Subcutaneous adipose tissue (tissue), 4 donors: ENCODE measurements around the gene MRPL53. TPM values are rescaled to one million over a fixed set of nuclear protein-coding genes. Genes with fewer than 3 reads are reported as not detected.

Experiments used
- total RNA-seq, 4 donors: library from RNA; depleted of rRNA; stranded (reverse); fragments of >200 nt; gene quantifications; one replicate each; pipeline ENCODE4 v1.1.0, GENCODE V29; 2016
- TF ChIP-seq, protein P1 (sequence below): fragments of 450-650 bp; IDR thresholded peaks from one replicate; pipeline ENCODE4 v1.5.1; 2016; ENCODE audit warnings: low read depth, mild to moderate bottlenecking, control low read depth, antibody characterized with exemption, moderate library complexity

Gene MRPL53
- total RNA-seq, 4 donors from 2014 or later: 31.3 to 41.8 (median 33.5) TPM

DNA sequence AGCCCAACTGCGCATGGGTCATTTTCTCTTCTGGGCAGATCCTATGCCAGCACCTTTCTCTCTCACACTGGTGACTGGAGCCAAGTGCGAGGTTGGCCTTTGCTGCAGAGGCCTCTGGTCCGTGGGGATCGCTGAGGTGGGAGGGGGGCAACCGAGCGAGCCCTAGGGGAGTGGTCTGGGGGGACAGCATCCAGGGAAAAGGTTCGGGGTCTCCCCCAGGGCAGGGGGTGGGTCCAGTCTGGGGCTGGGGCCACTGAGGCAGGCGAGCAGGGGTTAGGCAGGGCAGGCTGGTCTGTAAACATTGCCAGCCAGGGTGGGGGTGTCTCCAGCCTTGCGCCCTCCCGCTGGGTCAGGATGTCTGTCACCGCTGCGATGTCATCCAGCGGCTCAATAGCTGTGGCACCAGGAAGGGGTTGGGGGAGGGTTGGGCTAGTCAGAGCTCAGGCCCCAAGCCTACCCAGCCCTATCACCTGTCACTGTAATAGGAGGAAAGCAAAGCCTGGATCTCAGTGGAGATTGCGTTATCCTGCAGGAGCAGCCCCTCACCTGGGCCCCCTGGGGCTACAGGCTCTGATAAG is 46.2 kb downstream of the MRPL53 start:
- TF ChIP-seq, protein P1, sequence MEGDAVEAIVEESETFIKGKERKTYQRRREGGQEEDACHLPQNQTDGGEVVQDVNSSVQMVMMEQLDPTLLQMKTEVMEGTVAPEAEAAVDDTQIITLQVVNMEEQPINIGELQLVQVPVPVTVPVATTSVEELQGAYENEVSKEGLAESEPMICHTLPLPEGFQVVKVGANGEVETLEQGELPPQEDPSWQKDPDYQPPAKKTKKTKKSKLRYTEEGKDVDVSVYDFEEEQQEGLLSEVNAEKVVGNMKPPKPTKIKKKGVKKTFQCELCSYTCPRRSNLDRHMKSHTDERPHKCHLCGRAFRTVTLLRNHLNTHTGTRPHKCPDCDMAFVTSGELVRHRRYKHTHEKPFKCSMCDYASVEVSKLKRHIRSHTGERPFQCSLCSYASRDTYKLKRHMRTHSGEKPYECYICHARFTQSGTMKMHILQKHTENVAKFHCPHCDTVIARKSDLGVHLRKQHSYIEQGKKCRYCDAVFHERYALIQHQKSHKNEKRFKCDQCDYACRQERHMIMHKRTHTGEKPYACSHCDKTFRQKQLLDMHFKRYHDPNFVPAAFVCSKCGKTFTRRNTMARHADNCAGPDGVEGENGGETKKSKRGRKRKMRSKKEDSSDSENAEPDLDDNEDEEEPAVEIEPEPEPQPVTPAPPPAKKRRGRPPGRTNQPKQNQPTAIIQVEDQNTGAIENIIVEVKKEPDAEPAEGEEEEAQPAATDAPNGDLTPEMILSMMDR: no peak

DNA sequence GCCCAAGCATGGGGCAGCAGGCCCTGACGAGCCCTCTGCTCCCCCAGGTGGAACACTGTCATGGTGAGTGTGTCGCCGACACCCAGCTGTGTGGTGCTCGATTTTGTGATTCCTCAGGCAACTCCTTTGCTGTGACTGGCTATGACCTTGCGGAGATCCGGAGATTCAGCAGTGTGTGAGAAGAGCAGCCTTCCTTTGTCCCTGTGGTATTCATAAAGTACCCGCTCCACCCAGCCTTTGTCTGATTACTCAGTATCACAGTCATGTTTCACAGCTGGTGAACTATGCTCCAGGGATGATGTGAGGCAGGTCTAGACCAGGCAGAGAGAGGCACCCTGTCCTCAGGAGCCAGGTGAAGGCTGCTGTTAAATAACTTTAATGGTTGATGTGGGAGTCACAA is 47.0 kb downstream of the MRPL53 start:
- TF ChIP-seq, protein P1: no peak

DNA sequence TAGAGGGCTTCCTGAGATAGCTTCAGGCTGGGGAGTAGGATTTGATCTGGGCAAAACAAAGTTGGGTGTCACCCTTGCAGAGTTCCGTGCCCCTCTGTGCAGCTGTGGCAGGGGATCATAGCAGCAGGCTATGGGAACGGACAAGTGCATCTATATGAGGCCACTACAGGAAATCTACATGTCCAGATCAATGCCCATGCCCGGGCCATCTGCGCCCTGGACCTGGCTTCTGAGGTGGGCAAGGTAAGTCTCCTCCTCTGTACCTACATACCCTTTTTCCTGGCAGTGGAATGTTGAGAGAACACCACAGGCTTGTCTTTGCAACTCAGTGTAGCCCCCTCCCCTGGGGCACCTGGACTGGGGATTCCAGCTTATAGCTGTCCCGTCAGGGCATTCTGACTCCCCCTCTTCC is 47.5 kb downstream of the MRPL53 start:
- TF ChIP-seq, protein P1: no peak

DNA sequence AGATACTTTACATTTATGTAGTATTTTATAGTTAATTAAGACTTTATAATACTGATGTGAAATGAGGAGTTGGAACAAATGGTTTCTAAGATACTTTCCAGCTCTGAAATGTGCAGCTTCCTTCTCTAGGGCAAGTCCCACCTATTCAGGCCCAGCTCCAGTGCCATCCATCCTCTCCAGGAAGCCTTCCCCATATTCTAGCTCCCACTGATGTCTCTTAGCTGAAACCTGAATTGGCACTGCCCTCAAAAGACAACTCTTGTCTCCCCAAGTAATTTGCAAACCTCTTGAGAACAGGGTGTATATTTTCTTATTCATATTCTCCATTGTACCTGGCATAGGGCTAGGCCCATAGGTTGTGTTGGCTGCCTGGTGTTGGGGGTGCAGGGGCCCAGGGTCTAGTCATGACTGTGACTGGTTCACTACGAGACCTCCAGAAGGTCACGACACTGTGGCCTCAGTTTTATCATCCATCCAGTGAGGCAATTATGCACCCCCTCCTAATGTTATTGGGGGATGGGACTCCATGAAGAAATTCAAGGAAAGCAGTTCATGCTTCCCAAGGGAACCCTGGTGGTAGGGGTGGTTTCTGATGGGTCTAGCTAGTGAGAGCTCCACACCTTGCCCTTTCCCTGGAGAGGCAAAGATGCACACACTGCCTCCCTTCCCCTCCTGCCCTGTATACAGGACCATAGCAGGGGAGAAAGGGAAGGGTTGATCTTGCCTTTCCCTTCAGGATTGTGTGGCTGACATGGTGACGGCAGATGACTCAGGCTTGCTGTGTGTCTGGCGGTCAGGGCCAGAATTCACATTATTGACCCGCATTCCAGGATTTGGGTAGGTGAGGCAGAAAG is 48.1 kb downstream of the MRPL53 start:
- TF ChIP-seq, protein P1: no peak

DNA sequence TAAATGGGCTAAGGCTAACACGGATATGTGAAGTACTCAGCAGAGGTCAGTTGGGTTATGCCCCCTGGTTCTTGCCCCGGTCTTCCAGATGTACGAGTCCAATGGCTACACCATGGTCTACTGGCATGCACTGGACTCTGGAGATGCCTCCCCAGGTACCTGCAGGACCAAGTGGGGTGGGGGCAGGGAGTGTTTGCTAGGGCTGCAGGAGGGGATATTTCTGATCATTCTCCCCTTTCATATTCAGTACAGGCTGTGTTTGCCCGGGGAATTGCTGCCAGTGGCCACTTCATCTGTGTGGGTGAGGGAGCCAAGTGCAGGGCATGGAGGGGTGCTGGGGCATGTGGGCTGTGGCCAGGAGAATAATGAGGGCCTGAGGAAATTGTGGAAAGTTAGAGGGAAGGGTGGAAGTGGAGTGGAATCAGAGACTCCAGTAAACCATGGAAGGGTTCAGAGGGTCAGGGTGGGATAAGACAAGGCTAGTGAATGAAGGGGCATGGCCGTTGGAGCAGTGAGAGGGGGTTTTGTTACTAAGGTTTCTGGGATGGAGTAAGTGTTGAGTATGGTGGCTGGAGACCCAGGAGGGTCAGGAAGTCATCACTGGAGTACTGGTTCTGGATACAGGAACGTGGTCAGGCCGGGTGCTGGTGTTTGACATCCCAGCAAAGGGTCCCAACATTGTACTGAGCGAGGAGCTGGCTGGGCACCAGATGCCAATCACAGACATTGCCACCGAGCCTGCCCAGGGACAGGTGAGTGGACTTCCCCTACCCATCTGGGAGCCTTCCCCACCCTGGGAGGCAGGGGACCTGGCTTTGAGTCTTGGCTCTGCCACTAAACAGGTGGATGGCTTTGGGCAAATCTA is 49.0 kb downstream of the MRPL53 start:
- TF ChIP-seq, protein P1: no peak

Other genes with a start within 250 kb of the MRPL53 start
- gene SLC4A5, start 129.3 kb downstream of the MRPL53 start, total RNA-seq: 1 to 10 TPM; 2.2 to 8.7 (median 5.1) TPM
- gene DCTN1, start 92.4 kb downstream of the MRPL53 start, total RNA-seq: 100 to 1,000 TPM in 2 of 4 donors, 10 to 100 TPM in 2; 78.7 to 131 (median 100) TPM
- gene C2orf81, start 51.1 kb downstream of the MRPL53 start, total RNA-seq: 1 to 10 TPM in 1 of 4 donors, under 1 TPM in 1, not detected in 2; 0.88 to 1.4 TPM
- 1 to 10 TPM; 2.1 to 8.1 (median 5.8) TPM for gene WDR54, start 51.0 kb downstream of the MRPL53 start, total RNA-seq
- gene RTKN, start 30.7 kb downstream of the MRPL53 start, total RNA-seq: 10 to 100 TPM in 1 of 4 donors, 1 to 10 TPM in 3; 1.8 to 11.2 (median 8.2) TPM
- 10 to 100 TPM in 2 of 4 donors, 1 to 10 TPM in 1, under 1 TPM in 1; 0.65 to 29.4 (median 12.4) TPM for gene INO80B, start 17.6 kb downstream of the MRPL53 start, total RNA-seq
- gene WBP1, start 14.2 kb downstream of the MRPL53 start, total RNA-seq: 10 to 100 TPM; 18.9 to 55.3 (median 47.8) TPM
- gene MOGS, start 7.3 kb downstream of the MRPL53 start, total RNA-seq: 10 to 100 TPM; 16.5 to 41.3 (median 29.0) TPM
- 10 to 100 TPM; 10.4 to 30.0 (median 16.8) TPM for gene CCDC142, start 10.3 kb upstream of the MRPL53 start, total RNA-seq
- gene TTC31, start 10.4 kb upstream of the MRPL53 start, total RNA-seq: 10 to 100 TPM; 13.0 to 34.9 (median 25.5) TPM
- gene LBX2, start 26.9 kb upstream of the MRPL53 start, total RNA-seq: 1 to 10 TPM in 3 of 4 donors, not detected in 1; 2.9 to 4.4 (median 4.1) TPM
- gene PCGF1, start 35.0 kb upstream of the MRPL53 start, total RNA-seq: 10 to 100 TPM in 2 of 4 donors, 1 to 10 TPM in 2; 6.4 to 17.8 (median 10.8) TPM
- not detected for gene TLX2, start 41.8 kb upstream of the MRPL53 start, total RNA-seq
- not detected for gene DQX1, start 53.6 kb upstream of the MRPL53 start, total RNA-seq
- 100 to 1,000 TPM in 3 of 4 donors, 10 to 100 TPM in 1; 96.9 to 109 (median 102) TPM for gene AUP1, start 57.0 kb upstream of the MRPL53 start, total RNA-seq
- gene HTRA2, start 57.3 kb upstream of the MRPL53 start, total RNA-seq: 10 to 100 TPM; 15.2 to 43.8 (median 42.9) TPM
- 10 to 100 TPM in 2 of 4 donors, 1 to 10 TPM in 2; 5.2 to 22.4 (median 9.2) TPM for gene LOXL3, start 81.3 kb upstream of the MRPL53 start, total RNA-seq
- gene DOK1, start 82.0 kb upstream of the MRPL53 start, total RNA-seq: 10 to 100 TPM; 11.1 to 50.2 (median 42.7) TPM
- gene M1AP, start 175.7 kb upstream of the MRPL53 start, total RNA-seq: 1 to 10 TPM in 3 of 4 donors, under 1 TPM in 1; 0.33 to 3.9 (median 2.0) TPM
- 1 to 10 TPM; 3.4 to 8.5 (median 3.6) TPM for gene SEMA4F, start 181.6 kb upstream of the MRPL53 start, total RNA-seq